ENCODE data around the gene PARN. TPM values are rescaled to one million over a fixed set of nuclear protein-coding genes. Genes with fewer than 3 reads are reported as not detected.

The PARN gene
- total RNA-seq, 1 experiment from 2014 or later = 56.2 TPM

DNA sequence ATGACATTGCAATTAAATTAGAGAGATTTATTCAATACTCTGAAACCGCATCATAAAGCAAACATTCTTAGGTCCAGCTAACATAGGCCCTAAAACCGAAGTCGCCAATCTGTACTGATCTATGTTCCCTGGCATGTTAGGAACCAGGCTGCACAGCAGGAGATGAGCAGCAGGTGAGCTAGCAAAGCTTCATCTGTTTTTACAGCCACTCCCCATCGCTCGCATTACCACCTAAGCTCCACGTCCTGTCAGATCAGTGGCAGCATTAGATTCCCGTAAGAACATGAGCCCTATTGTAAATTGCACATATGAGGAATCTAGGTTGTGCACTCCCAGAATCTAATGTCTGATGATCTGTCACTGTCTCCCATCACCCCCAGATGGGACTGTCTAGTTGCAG, 91.5 kb downstream of the PARN start:
- Histone ChIP-seq H3K9ac (ENCODE audit: extremely low read depth, insufficient read length, low read length) (no peak overlapping the region), H3T11ph (ENCODE audit: low read length) (no peak overlapping the region), H3K14ac (ENCODE audit: insufficient read depth, low read length) (no peak overlapping the region), H2AK5ac (ENCODE audit: insufficient read length, low read length) (no peak overlapping the region), H4K8ac (replicated peaks; ENCODE audit: insufficient read length, low read depth, low read length) (no peak overlapping the region), H3K4ac (ENCODE audit: low read depth, low read length) (no peak overlapping the region), H3K4me2 (ENCODE audit: insufficient read depth, insufficient read length, low read length) (no peak overlapping the region), H4K91ac (ENCODE audit: insufficient read length, low read depth, low read length) (no peak overlapping the region), H3K27ac (ENCODE audit: insufficient read length, low read depth, low read length) (no peak overlapping the region), H3K79me2 (ENCODE audit: insufficient read depth, low read length) (no peaks in the 10 kb centered on the region), H2BK20ac (ENCODE audit: low read depth, low read length, poor library complexity, severe bottlenecking) (no peak overlapping the region), H3K79me1 (ENCODE audit: insufficient read depth, low read depth, low read length, poor library complexity, severe bottlenecking) (no peaks in the 10 kb centered on the region), H3K4me1 (ENCODE audit: insufficient read depth, low read length) (no peaks in the 10 kb centered on the region), H2BK12ac (ENCODE audit: insufficient read length, low read depth, low read length) (no peak overlapping the region), H4K5ac (ENCODE audit: insufficient read length, low read depth, low read length) (no peak overlapping the region), H2BK5ac (ENCODE audit: insufficient read length, low read length) (no peak overlapping the region), H2BK15ac (ENCODE audit: low read depth, low read length) (no peak overlapping the region), H3K18ac (ENCODE audit: insufficient read length, low read depth, low read length) (no peak overlapping the region), H3K27me3 (ENCODE audit: insufficient read depth, low read length) (no peaks in the 10 kb centered on the region), H2BK120ac (ENCODE audit: low read depth, low read length, poor library complexity, severe bottlenecking) (no peak overlapping the region), H3K9me3 (ENCODE audit: control insufficient read depth, low read depth, low read length) (peaks cover 3% of the 10 kb centered on the region), H3K23ac (ENCODE audit: insufficient read length, low read depth, low read length) (no peak overlapping the region), H4K20me1 (ENCODE audit: control insufficient read depth, insufficient read depth, insufficient read length) (no peaks in the 10 kb centered on the region), H3K23me2 (ENCODE audit: insufficient read length, low read depth, low read length, poor library complexity, severe bottlenecking) (no peaks in the 10 kb centered on the region), H3K56ac (ENCODE audit: insufficient read length, low read depth, low read length) (no peak overlapping the region), H2AFZ (ENCODE audit: low read length) (no peak overlapping the region)
- Mint-ChIP-seq H3K4me1 (peaks cover 9 to 10% of the 10 kb centered on the region in 2 experiments; a peak in 3 of 4 replicates), H3K36me3 (ENCODE audit: insufficient read depth in 1 of 3, low read depth in 3 of 3) (peaks cover 26 to 43% (median 37%) of the 10 kb centered on the region in 3 experiments), H3K27me3 (ENCODE audit: low read depth) (no peaks in the 10 kb centered on the region), H3K9me3 (peaks cover 6 to 13% of the 10 kb centered on the region in 2 experiments), H3K4me3 (no peak overlapping the region), H3K27ac (no peak overlapping the region)
- TF ChIP-seq CTCF (conservative IDR thresholded peaks at IDR 0.05) = no peak
- no CpG with 5 or more reads among the region's 7 CpGs for WGBS (ENCODE audit: extremely low coverage, insufficient read length, low lambda C conversion rate)
- DNase-seq = no peak
